Left lobe of liver (tissue), 2 donors: ENCODE data around the gene LFNG. TPM values are rescaled to one million over a fixed set of nuclear protein-coding genes. Genes with fewer than 3 reads are reported as not detected.
A peak's percentile ranks its signal among the peaks of the same experiment; 100 is the strongest.

ENCODE experiments used
- ATAC-seq: fragments of 200-7000 bp; cut with Tn5 transposase; one replicate; pipeline ENCODE4 v1.9.1; 2020; ENCODE audit warnings: mild to moderate bottlenecking, moderate library complexity
- DNase-seq: peaks from one replicate; pipeline ENCODE4 v3.0.0-alpha.2; 2020; ENCODE audit warnings: low spot score
- total RNA-seq: library from RNA; stranded (reverse); gene quantifications from one replicate; pipeline ENCODE4 v1.2.1, GENCODE V29; 2021
- donor health status: DM: no; HTN: no; CAD: no; lungs with moderate emphysema.
- donor health status: DM: no; HTN: yes; CAD: no.

LFNG gene
- total RNA-seq, 1 donor from 2014 or later, result 1.2 TPM

DNA sequence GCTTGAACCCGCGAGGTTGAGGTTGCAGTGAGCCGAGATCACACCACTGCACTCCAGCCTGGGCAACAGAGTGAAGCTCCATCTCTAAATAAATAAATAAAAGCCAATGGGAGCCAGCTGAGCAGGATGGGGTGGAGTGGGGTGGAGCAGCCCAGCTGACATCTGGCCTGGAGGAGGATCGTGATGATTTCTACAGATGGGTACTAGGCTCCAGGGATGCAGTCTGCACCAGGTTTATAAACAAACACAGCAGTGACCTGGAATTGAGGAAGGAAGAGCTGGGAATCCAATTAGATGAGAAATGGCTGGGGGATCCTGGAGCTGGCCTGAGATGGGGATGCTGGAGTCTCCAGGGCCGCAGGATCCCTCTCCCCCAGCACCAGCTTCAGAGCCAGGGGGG, 36.1 kb upstream of the LFNG start:
- DNase-seq, result no peak
- ATAC-seq, result no peak

DNA sequence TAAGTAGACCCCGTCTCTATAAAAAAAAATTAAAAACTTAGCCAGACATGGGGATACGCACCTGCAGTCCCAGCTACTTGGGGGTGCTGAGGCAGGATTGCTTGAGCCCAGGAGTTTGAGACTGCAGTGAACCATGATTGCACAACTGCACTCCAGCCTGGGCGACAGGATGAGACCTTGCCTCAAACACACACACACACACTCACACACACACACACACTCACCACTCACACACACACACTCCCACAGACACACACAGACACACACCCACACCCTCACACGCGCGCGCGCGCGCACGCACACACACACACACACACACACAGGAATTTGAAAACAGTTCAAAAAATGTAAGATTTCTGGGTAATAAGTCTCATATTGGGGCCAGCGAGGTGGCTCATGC, 34.7 kb upstream of the LFNG start:
- no peak for ATAC-seq
- no peak for DNase-seq

DNA sequence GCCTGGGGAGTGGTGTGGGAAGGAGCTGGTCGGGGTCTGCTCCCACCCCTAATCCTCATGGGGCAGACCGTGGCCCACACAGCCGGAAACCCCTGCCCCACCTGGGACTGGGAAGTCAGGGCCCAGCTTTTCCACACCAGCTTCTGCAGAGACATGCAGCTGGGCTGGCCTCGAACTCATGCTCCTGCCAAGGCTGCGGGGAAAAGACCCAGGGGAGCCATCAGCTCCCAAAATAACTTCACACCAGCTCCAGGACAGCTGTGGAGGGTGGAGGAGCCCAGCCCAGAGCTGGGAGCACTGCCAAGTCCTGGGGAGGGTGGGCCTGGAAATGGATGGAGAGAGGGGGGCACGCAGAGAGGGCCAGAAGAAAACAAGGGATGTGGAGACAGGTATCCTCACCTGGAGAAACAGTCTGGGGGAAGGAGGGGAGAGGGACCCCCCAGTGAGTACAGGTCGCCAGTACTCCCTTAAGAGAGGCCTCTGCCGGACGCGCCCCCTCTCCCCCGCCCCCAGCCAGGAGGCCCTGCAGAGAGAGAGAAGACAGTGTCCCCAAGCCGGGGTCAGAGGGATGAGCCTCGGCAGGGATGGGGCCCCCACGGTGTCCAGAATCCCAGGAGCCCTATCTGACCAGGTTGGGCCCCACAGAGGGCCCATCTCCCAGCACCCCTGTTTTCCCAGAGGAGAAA, 31.8 kb upstream of the LFNG start:
- no peak for ATAC-seq
- no peak for DNase-seq

DNA sequence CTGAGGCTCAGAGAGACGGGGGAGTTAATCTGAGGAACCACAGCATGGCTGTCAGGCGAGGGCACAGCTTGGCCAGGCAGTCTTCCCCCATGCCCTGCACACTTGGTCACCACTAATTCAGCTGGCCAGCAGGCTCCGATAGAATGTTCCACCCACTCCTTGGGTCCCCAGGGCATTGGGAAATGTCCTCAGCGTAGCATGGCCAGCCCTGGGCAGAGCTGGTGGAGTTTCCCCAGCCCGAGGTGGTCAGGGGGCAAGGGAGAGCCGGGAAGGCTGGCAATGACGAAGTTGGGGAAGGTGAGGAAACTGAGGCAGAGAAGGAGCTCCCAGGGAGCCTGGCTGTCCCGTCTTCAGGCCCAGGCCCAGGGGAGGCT, 31.3 kb upstream of the LFNG start:
- DNase-seq, result no peak
- no peak for ATAC-seq

DNA sequence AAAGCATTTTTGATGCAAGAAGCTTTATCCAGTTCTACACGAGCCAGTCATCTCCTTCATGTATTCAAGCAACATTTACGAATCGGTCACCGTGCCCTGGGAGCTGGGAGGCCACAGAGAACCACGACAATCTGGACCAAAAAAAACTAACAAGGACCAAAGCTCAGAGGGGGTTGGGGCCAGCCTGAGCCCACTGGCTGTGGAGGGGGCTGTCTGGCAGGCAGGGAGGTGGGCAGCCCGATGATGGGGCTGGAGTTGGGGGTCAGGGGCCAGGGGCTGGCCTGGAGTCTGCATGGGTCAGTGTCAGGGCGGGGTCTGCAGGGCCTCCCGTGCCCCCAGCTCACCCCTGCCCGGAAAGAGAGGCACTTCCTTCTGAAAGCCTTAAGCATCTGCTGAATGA, 30.9 kb upstream of the LFNG start:
- DNase-seq, result no peak
- ATAC-seq, result no peak

DNA sequence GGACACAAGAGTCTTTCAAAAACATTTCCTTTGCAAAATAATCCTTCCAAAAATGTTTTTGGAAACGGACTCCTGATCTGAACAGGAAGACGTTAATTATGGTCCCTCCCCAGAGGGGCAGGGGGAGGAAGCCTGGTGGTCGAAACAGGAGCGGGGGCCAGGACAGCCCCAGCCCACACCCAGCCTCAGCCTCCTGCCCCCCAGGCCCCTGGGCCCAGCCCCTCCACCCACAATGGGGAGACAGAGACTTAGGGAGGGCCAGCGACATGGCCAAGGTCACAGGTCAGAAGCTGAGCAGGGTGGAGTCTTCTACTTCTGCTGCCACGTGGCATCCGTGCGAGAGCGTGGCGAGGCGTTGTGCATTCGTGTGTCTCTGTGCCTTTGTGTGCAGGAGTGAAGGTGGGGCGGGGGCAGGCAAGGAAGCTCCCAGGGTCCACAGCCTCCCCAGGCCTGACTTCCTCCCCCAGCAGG, 29.4 kb upstream of the LFNG start:
- no peak for ATAC-seq

DNA sequence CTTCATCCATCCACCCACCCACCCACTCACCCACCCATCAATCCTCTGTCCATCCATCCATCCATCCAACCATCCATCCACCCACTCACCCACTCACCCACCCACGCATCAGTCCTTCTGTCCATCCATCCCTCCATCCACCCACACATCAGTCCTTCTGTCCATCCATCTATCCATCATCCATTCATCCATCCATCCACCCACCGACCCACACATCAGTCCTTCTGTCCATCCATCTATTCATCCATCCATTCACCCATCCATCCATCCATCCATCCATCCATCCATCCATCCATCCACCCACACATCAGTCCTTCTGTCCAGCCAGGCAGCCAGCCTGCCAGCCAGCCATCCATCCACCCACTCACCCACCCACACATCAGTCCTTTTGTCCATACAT, 27.5 kb upstream of the LFNG start:
- DNase-seq (no peak), ATAC-seq (no peak)

More for the DNA sequence above, 29.4 kb upstream of the LFNG start:
- DNase-seq, result no peak

DNA sequence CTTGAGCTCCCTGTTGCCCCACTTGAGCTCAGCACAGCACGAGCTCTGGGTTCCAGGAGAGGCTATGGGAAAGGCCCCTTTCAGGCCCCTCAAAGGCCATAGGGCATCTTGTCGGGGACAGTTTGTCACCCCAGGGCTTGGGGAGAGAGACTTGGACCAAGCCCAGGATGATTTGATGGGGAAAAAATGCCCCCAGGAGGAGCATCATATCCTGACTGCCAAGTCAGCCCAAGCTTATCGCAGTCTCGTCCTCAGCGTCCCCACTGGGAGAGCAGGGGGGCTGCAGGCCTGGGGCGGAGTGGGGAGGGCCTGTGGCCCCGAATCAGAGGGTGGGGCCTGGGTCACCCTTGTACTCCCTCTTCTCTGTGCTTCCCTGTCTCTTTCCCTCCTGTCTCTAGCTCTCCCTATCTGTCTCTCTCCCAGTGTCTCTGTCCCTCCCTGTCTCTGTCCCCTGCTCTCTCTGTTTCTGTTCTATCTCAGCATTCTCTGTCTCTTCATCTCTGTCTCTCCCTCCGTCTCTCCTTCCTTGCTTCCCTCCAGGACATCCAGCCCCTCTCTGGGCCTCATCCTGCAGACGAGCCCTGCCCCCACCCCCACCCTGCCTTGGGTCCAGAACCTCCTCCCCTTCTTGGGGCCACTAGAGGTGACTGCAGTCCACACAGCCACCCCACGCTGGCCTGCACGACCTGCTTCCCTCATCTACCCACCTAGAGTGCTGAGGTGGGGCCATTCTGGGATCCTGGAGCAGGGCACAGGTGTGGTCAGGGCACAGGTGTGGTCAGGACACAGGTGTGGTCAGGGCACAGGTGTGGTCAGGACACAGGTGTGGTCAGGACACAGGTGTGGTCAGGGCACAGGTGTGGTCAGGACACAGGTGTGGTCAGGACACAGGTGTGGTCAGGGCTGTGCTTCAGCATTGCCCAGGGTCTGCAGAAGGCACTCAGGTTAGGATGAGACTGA, 26.1 kb upstream of the LFNG start:
- ATAC-seq (no peak), DNase-seq (no peak)

DNA sequence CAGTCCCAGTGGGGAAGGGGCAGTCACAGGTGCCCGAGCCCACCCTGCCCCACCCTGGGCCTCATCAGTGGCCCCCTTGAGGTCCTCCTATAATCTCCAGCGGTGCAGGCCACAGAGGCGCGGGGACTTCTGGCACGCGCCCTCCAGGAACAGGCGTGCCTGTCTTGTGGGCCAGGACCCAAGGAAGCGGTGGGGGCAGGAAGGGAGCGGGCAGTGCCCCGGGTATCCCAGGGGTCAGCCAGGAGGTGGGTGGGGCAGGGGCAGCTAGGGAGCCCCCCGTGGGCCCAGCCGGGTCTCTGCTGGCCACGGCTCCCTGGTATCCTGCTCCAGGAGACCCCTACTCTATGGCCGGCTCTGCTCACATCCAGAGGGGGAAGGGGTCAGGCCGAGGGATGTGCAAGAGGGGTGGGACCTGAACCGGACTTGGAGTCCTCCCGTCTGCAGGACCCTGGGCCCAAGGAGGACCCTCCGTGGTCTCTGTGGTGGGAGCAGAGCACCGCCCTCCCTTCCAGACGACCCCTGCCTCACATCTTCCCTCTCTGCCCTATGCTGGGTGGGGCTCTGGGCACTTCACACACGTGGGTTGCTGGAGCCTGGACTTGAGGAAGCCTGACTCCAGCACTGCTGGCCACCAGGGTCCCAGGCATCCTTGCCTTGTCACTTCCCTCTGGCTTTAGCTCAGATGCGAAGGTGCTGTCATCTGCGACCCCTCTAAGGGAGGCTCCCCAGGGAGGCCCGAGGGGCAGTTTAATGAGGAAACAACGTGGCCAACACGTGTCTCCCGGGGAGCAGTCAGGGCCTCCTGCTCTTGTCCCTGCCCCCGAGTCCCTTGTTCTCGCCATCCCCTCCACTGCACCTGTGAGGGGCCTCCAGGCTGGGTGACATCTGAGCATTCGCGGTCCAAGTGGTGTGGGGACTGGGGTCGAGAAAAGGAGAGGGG, 25.1 kb upstream of the LFNG start:
- ATAC-seq (peak; percentile 24), DNase-seq (no peak)

DNA sequence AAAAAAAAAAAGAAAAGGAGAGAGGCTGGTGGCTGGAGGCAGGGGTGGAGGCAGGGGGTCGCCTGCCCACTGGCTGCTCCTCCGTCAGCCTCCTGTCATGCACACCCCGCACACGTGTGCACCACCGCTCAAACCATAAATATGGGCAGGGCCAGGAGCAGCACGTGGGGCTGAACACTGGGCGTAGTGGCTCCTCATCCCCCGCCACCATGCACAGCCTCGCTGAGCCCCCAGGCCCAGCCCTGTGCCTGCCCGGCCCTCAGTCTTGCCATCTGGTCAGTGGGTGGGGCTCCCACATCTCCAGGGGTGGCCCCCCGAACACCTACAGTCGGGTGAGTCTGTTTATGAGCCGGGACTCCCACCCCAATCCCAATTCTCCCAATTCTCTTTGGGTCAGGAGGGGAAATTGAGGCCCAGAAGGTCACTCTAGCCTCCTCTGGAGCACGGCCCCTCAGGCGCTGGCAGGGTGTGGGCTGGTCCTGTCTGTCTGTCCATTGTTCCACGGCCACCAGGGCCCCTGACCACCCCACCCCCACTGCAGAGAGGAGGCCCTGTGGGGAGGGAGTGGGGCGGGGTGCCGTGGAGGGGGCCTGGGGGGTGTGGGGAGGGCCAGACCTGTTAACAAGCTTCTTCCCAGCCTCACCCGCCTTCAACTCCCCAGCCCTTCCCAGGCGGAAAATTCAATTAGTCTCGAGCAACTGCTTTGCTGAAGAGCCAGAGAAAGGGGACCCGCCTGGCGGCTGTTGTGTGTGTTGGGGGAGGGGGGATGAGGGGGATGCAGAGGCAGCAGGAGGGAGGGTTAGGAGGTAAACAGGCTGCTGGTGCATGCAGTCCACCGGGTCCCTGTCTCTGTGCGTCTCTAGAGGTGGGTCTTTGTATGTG, 23.9 kb upstream of the LFNG start:
- ATAC-seq, result no peak

DNA sequence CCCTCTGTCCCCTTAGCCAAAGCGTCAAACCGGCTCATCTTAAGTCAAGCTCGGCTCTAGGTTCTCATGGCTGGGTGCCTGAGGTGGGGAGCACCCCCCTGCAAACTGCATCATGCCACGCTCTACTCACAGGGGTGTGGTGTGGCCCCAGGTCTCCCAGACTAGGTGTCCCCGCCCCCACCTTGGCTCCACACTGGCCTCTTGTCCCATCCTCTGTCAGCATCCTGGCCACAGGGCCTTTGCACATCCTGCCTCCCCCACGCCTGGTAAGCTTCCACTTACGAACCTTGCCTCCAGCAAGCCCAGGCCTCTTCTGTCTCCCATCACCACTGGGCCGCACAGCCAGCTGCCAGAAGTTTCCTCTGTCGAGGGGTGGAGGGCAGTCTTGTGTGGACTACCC, 23.2 kb upstream of the LFNG start:
- ATAC-seq (no peak), DNase-seq (no peak)

More for the DNA sequence above, 23.9 kb upstream of the LFNG start:
- no peak for DNase-seq

DNA sequence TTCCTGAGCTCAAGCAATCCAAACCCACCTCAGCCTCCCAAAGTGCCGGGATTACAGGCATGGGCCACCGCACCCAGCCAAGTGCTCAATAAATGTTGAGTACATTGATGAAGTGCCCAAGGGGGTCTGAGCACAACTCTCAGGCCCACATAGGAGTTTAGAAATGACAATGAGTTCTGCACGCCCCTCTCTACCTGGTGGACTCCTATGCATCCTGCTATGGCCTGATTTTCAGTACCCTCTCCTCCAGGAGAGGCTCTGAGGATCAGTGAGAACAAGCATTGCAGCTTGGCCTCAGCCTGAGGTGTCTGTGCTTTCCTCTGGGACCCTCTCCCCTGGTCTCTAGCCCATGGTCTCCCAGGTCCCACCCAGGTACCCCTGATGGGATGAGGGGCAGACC, 22.5 kb upstream of the LFNG start:
- DNase-seq (no peak), ATAC-seq (no peak)

DNA sequence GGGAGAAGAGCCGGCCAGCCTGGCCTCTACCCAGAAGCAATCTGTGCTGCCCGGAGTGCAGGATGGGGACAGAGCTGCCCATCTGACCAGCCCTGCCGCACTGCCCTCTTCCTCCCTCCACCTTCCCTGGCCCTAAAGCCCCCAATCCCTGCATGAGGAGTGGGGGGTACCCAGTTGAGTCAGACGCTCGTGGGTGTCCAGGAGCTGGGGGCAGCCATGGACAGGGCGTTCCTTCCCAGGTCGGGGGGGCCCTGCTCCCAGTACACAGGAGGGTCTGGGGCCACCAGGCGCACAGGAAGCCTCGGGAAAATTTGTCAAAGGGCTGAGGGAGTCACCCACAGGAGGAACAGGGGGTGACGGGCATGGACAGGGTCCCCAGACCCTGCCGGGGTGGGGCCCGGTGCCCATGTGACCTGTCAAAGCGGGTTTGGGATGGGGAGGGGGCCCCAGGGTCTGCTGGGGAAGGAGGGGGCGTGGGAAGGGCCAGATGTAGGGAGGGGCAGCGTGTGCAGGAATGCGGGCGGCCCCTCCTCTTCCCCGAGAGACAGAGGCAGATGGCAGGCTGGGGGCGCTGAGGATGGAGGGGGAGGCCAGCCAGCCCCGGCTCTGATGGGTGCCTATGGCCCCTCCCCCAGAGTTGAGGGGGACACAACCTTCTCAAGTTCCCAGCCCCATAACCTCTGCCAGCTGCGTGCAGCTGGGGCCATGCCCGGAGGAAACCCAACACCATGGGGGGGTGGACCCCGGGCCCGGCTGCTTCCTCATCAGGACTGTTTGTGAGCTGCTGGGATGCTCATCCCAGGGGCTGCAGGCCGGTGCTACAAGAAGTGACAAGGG, 21.9 kb upstream of the LFNG start:
- DNase-seq, result no peak
- no peak for ATAC-seq

DNA sequence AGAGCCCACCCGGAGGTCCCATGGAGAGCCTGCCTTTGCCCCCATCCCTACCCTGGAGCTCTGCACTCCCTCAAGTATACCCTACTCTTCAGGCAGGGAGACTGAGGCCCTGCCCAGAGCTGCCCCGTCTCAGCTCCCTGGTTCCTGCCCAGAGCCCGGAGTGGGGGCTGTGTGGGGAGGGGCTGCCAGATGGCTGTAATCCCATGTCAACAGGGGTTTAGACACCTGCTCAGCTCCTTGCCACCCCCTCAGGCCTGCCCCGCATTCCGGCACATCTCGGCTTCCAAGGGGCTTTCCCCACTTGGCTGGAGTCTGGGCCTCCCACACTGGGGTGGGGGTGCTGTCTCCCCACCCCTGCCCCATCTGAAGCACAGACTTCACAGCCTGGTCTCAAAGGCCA, 20.9 kb upstream of the LFNG start:
- ATAC-seq, result no peak
- DNase-seq, result no peak

DNA sequence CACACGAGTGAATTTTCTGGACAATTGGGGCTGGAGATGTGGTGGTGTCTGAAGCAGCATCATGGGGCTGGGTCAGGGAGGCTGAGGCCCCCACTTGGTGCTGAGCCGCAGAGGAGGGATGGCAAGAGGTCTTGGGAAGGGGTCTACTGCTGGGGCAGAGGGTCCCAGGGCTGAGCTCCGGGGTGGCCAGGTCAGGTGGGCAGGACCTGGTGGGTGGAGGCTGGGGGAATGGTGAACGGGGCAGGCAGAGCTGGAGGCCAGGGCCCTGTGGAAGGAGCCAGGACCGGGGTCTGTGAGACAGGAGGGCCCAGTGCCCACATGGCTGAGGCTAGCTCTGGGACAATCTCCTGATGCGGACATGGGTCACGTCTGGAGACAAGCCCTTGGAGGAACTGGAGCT, 20.4 kb upstream of the LFNG start:
- ATAC-seq (no peak), DNase-seq (no peak)

DNA sequence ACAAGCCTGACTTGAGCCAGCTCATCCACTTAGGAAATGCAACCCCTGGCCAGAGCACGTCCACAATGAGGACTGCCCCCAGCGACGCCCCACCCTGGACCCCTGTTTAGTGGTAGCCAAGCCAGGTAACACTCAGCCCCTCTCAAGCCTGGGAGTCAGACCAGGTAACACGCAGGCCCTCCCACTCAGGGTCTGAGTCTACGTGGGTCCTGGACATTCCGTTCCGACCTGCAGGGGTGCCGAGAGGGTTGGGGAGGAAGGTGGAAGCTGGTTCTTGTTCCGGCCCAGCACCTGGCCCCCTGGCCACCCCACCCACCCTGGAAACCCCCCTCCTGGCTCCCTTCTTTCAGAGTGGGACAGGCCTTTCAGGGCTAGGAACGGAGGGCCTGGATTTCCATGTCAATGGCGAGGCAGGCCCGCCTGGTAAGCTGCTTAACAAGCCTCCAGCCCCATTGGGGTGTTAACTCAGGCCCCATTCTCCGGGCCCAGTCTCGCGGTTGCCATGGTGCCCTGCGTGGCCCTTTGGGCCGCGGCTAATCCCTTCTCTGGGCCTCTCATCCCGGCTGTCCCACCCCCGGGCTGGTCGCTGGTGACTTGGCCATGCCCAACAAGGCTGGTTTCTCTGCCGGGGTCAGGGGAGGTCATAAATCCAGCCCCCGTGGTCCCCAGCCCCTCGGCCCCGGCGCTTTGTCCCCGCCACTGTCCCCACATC, 19.7 kb upstream of the LFNG start:
- DNase-seq (no peak), ATAC-seq (no peak)

DNA sequence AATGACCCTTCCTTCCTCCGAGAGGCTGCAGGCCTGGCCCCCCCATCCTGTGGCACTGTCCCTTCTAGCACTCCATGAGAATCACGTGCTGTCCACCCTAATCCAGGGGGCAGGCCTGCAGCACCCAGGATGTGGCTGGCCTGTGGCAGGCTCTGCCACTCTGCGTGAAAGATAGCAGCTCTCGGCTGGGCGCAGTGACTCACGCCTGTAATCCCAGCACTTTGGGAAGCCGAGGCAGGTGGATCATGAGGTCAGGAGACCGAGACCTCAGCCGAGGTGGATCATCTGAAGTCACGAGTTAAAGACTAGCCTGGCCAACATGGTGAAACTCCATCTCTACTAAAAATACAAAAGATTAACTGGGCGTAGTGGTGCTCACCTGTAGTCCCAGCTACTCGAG, 18.9 kb upstream of the LFNG start:
- ATAC-seq (no peak), DNase-seq (no peak)

DNA sequence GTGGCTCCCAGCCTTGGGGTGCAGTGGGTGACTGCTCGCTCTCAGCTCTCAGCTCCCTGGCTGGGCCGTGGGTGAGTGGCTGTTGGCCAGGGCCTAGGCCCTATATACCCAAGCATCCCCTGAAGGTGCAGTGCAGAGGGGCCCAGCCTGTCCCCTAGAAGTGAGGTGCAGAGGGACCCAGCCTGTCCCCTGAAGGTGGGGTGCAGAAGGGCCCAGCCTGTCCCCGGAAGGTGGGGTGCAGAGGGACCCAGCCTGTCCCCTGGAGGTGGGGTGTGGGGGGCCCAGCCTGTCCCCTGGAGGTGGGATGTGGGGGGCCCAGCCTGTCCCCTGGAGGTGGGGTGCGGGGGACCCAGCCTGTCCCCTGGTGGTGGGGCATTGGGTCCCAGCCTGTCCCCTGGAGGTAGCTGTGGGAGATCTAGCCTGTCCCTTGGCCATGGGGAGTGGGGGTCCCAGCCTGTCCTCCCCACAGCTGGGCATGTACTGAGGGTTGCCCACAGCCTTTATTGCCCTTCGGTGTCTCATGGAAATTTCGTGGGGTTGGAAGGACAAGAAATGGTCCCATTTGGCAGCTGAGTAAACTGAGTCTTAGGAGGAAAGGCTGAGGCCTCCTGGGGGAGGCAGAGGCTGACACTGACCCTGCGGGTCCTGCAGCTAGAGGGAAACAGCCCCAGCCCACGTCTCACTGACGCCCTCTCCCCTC, 17.5 kb upstream of the LFNG start:
- no peak for DNase-seq
- ATAC-seq, result no peak
